Adipose tissue (tissue), 3 donors: Measurements from ENCODE around the gene FOXN4. TPM values are rescaled to one million over a fixed set of nuclear protein-coding genes. Genes with fewer than 3 reads are reported as not detected.

Experiments used
- H3K27ac ChIP-seq: one replicate; pipeline ENCODE4 v1.5.1; 2013; ENCODE audit warnings: low read depth, low read length
- WGBS, 3 donors: extraction: QIAGEN DNeasy Blood & Tissue Kit; methylation state at CpG; one replicate each; pipeline ENCODE4 v1.1.7; 2013; 5-methylcytosine and 5-hydroxymethylcytosine counted together
- polyA plus RNA-seq, 3 donors: library from polyadenylated mRNA; stranded (reverse); fragments of 200-250 nt; gene quantifications; one replicate each; pipeline ENCODE4 v1.2.3, GENCODE V29; 2013
- donor health status: healthy with polysubstance abuse.
- donor health status: Bipolar disorder and iron deficiency.
- donor health status: healthy.

The FOXN4 gene
- polyA plus RNA-seq, 3 donors = 0.04 TPM; not detected in 2

- no peak overlapping the region for H3K27ac ChIP-seq
- WGBS, 3 donors = 0 to 1% (median 1%) methylated on average over 38 to 96 of the region's 99 CpGs
Measured at GRCh38 chr12:109309381-109310246, 530 bp upstream of the FOXN4 start.

- 60 to 68% (median 66%) methylated on average over 9 of the region's 9 CpGs for WGBS, 3 donors
- H3K27ac ChIP-seq = no peak overlapping the region
Measured at GRCh38 chr12:109307051-109307450, 2.0 kb downstream of the FOXN4 start.

- 71 to 82% (median 79%) methylated on average over 6 of the region's 6 CpGs for WGBS, 3 donors
Measured at GRCh38 chr12:109305547-109305946, 3.5 kb downstream of the FOXN4 start.

GRCh38 chr12:109304485-109304884 lies 4.6 kb downstream of the FOXN4 start:
- WGBS, 3 donors = 36 to 51% (median 43%) methylated on average over 8 of the region's 8 CpGs
- no peak overlapping the region for H3K27ac ChIP-seq

More at GRCh38 chr12:109305547-109305946, 3.5 kb downstream of the FOXN4 start:
- no peak overlapping the region for H3K27ac ChIP-seq

- H3K27ac ChIP-seq = no peak overlapping the region
- 59 to 86% (median 81%) methylated on average over 5 of the region's 5 CpGs for WGBS, 3 donors
Measured at GRCh38 chr12:109302770-109303169, 6.3 kb downstream of the FOXN4 start.

- H3K27ac ChIP-seq = no peak overlapping the region
- WGBS, 3 donors = 38 to 80% (median 60%) methylated on average over 2 of the region's 2 CpGs
Measured at GRCh38 chr12:109302358-109302757, 6.7 kb downstream of the FOXN4 start.

GRCh38 chr12:109301643-109302168 lies 7.4 kb downstream of the FOXN4 start:
- 75 to 79% (median 77%) methylated on average over 3 of the region's 3 CpGs for WGBS, 3 donors

GRCh38 chr12:109299849-109300248 lies 9.2 kb downstream of the FOXN4 start:
- 87 to 94% (median 92%) methylated on average over 7 of the region's 7 CpGs for WGBS, 3 donors

More at GRCh38 chr12:109301643-109302168, 7.4 kb downstream of the FOXN4 start:
- H3K27ac ChIP-seq = no peak overlapping the region

GRCh38 chr12:109296431-109296830 lies 12.7 kb downstream of the FOXN4 start:
- H3K27ac ChIP-seq = no peak overlapping the region
- 50 to 83% (median 70%) methylated on average over 3 of the region's 3 CpGs for WGBS, 3 donors

More at GRCh38 chr12:109299849-109300248, 9.2 kb downstream of the FOXN4 start:
- H3K27ac ChIP-seq = no peak overlapping the region

GRCh38 chr12:109295764-109296425 lies 13.2 kb downstream of the FOXN4 start:
- no peak overlapping the region for H3K27ac ChIP-seq
- 78 to 84% (median 84%) methylated on average over 12 to 13 of the region's 13 CpGs for WGBS, 3 donors

- WGBS, 3 donors = 74 to 89% (median 86%) methylated on average over 5 of the region's 5 CpGs
- no peak overlapping the region for H3K27ac ChIP-seq
Measured at GRCh38 chr12:109294286-109294796, 14.7 kb downstream of the FOXN4 start.

- no peak overlapping the region for H3K27ac ChIP-seq
- WGBS, 3 donors = 75 to 84% (median 82%) methylated on average over 3 of the region's 3 CpGs
Measured at GRCh38 chr12:109293106-109293505, 16.0 kb downstream of the FOXN4 start.

- no peak overlapping the region for H3K27ac ChIP-seq
- 81 to 85% (median 82%) methylated on average over 5 of the region's 5 CpGs for WGBS, 3 donors
Measured at GRCh38 chr12:109292342-109292711, 16.8 kb downstream of the FOXN4 start.

- 11 to 20% (median 17%) methylated on average over 26 to 31 of the region's 31 CpGs for WGBS, 3 donors
- H3K27ac ChIP-seq = no peak overlapping the region
Measured at GRCh38 chr12:109291521-109292341, 17.4 kb downstream of the FOXN4 start.

GRCh38 chr12:109291117-109291516 lies 18.0 kb downstream of the FOXN4 start:
- no peak overlapping the region for H3K27ac ChIP-seq
- WGBS, 3 donors = 42 to 55% (median 54%) methylated on average over 15 of the region's 15 CpGs

- 80 to 87% (median 84%) methylated on average over 18 of the region's 18 CpGs for WGBS, 3 donors
Measured at GRCh38 chr12:109290061-109290460, 19.0 kb downstream of the FOXN4 start.

GRCh38 chr12:109289551-109289950 lies 19.5 kb downstream of the FOXN4 start:
- 88 to 93% (median 90%) methylated on average over 6 of the region's 6 CpGs for WGBS, 3 donors

More at GRCh38 chr12:109290061-109290460, 19.0 kb downstream of the FOXN4 start:
- H3K27ac ChIP-seq = no peak overlapping the region

GRCh38 chr12:109289004-109289403 lies 20.1 kb downstream of the FOXN4 start:
- 62 to 82% (median 81%) methylated on average over 4 of the region's 4 CpGs for WGBS, 3 donors

More at GRCh38 chr12:109289551-109289950, 19.5 kb downstream of the FOXN4 start:
- no peak overlapping the region for H3K27ac ChIP-seq

More at GRCh38 chr12:109289004-109289403, 20.1 kb downstream of the FOXN4 start:
- no peak overlapping the region for H3K27ac ChIP-seq
